Activated CD4-positive, alpha-beta T cell treated with anti-CD3 and anti-CD28 coated beads for 1 hour (primary cell): ENCODE data around the gene DNER.
"Not testable (repeated sequence)": the region's sequence is repeated elsewhere in the genome, so short reads cannot be mapped to it uniquely, and the experiment has no call there.

Experiments
- DNase-seq: peaks from one replicate; pipeline ENCODE4 v3.0.0-alpha.2; 2020

Gene DNER

DNA sequence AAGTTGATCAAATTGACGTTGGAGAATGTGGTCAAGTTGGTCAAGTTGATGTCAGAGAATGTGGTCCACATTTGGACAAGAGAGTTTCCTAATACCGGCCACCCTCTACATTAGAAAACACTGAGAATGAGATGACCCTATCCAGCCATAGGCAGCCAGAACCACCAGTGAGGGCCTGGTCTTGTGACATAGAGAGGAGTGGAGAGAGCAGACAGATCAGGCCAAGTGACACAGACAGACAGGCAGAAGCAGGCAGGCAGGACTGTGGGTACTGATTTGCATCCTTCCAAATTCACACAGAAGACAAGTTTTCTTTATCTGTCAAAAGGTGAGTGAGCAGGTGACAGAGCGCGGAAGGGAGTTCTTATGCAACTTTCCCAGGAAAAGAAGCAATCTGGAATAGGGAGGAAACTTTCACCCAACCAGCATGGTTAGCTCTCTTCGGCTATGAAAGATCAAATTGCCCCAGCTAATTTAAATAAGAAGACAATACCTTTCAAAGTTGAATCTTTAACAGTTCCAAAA is 334.2 kb downstream of the DNER start:
- no peak for DNase-seq

GRCh38 chr2:229378386-229378785 is 336.0 kb downstream of the DNER start:
- no peak for DNase-seq

GRCh38 chr2:229376866-229377265 is 337.5 kb downstream of the DNER start:
- DNase-seq: no peak

GRCh38 chr2:229375251-229375650 is 339.1 kb downstream of the DNER start:
- DNase-seq: no peak

- not testable (repeated sequence) for DNase-seq
These were observed 341.0 kb downstream of the DNER start for GRCh38 chr2:229373311-229373710.

DNA sequence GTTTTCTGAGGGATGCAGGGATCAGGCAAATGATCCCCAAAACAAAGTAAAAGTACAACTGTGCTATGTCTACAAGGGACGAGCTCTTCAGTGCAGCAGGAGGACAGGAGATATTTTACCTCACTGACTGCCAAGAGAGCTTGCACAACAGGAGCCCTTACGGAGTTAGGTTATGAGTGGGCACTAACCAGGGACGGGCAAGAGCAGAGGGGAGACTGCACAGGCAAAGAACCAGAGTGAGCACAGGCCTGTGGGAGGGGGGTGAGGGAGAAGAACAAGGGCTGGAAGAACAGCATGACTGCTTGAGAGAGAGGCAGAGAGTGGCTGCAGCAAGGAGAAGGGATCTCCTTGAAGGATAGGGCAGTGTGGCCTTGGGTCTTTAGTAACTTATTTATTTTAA is 342.1 kb downstream of the DNER start:
- no peak for DNase-seq

DNA sequence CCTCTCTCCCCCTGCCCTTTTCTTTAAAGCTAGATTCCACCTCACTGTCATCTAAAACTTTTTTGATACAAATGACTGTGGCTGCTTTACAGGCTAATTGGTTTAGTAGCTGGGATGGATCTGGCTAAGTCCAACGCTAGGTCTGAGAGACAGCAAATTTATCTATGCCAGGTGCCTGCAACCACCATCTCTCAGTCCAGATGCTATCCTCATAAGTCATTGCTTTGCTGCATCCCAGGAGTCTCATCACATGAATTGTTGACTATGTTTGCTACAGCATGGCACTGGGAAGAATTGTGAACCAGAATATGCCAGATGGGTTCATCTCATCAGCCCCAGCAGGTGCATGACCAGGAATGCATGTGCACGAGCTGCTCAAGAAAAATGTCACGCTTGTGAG is 343.3 kb downstream of the DNER start:
- DNase-seq: no peak

- DNase-seq: no peak
These were observed 343.8 kb downstream of the DNER start for GRCh38 chr2:229370509-229370908.

DNA sequence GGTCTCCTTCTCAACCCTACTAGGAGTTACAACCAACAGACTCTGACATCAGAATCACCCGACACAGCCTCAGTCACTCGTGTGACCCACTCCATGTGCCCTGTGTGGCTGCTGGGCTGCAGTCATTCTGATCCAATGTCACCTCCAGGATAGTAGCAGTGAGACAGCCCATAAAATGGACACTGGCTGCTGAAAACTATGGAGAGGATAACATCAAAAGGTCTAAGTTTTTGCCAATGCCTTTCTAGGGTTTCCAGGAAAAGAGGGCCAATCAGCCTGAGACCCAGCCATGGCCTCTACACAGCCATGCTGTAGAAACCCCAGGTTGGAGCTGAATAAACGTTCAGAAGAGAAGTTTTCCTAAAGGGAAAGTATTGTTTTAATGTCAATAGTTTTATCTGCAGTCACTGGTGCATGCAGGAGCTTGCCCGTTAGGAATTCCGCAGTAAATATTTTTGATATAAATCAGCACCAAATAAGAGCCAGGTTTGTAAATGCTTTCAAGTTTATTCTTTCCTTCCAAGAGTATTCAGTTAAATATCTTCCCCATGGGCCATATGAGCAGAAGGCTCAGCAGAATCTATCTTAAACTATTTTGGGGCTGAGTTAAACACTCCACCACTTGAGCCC is 351.1 kb downstream of the DNER start:
- no peak for DNase-seq

GRCh38 chr2:229350883-229351282 is 363.5 kb downstream of the DNER start:
- DNase-seq: no peak

DNA sequence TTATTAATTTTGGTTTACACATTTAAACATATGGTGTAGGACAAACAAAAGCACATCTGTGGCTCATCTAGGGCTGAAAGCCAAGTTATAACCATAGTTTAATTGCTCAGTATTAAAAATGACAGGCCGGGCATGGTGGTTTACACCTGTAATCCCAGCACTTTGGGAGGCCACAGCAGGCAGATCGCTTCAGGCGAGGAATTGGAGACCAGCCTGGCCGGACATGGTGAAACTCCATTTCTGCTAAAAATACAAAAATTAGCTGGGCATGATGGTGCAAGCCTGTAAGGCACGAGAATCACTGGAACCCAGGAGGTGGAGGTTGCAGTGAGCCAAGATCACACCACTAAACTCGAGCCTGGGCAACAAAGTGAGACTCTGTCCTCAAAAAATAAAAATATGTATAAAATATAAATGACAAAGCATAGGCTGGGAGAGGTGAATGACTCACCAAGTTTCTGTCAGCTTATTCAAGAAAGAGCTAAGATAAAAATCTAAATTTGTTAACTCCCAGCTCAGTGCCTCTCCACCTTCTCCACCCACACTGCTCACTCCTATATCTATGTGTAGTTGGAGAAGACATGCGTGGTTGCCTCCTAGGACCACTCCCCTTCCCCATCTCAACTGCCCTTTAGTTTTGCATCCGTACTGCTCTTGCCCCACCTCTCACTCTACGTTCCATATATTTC is 364.1 kb downstream of the DNER start:
- DNase-seq: no peak

GRCh38 chr2:229348128-229348527 is 366.2 kb downstream of the DNER start:
- DNase-seq: no peak

DNA sequence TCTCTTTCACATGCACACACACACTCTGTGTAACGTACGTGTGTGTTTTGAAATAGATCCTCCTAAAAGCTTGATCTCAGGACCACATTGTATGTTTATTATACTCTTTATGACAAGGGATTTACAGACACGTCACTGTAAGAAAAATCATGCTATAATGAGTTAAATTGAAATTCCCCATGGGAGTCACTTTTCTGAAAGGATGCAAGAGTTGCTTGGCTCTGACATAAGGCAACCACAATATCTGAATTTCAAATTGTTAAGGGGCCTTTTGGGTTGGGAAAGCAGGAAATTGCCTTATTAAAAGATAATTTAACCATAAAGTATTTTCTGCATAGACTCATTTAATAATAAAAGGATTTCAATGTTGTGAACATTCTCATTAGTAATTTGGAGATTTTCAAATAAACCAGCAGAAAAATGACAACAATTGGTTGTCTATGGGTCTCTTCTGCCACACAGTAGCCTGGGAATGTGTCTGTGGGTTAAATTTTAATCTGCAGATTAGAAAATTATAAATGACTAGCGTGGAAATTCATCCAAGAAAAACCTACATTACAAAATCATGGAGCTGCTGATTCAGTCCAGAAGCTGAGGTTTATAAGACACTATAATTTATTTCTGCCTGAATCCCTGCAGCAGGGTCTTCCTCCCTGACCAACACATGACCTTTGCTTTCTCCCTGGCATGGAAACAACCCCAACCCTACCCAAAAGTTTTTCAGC is 367.4 kb downstream of the DNER start:
- DNase-seq: no peak

DNA sequence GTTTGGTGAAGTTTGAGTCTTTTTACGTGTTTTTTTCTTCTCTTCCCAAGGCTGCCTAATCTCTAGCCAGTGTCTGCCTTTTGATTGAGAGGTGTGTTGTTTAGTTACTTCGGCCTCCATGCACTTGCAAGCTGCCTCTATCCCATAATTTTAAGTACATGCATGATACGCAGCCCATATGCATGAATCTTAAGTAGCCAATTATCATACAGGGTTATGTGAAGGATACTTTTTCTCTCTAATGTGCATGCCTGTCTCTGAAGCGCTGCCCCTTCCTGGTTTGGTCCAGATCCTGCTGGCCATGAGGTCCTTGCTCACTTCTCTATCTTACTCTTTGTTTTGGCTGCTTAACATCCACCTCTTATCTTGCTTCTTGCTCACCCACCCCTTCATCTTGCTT is 369.4 kb downstream of the DNER start:
- no peak for DNase-seq

DNA sequence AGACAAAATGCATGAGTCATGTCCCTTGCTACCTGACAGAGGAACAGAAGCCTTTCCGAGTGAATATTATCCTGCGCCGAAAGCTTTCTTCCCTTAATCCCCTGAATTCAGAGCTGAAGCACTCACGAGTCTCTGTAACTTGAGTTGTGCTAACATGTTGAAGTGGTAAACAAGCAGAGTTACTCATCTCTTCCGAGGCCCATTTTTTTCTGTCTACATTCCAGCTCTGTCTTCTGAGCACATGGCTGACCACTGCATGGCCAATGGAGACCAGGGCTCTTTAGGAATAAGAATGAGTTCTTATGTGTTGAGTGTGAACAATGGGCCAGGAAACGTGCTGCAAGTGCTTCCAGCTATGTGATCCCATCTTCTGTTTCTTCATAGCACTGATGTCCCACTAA is 370.2 kb downstream of the DNER start:
- no peak for DNase-seq

GRCh38 chr2:229343661-229344060 is 370.7 kb downstream of the DNER start:
- no peak for DNase-seq

DNA sequence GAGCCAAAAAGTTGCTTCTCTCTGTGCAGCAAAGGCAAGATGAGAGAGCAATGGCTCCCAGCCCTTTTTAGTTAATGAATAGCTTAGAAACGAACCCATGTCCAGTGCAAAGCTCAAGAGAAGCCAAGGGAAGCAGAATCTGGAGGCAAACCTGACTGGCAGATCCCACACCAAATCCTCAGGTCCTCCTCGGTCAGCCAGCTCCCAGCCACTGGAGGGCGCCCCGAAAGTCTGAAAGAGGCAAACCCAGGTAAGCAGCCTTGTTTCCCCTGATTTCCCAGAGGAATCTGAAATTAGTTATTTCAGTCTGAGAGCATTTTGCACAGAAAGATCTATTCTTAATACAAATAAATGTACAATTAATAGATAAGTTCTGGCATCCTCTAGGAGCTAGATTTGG is 372.0 kb downstream of the DNER start:
- no peak for DNase-seq

DNA sequence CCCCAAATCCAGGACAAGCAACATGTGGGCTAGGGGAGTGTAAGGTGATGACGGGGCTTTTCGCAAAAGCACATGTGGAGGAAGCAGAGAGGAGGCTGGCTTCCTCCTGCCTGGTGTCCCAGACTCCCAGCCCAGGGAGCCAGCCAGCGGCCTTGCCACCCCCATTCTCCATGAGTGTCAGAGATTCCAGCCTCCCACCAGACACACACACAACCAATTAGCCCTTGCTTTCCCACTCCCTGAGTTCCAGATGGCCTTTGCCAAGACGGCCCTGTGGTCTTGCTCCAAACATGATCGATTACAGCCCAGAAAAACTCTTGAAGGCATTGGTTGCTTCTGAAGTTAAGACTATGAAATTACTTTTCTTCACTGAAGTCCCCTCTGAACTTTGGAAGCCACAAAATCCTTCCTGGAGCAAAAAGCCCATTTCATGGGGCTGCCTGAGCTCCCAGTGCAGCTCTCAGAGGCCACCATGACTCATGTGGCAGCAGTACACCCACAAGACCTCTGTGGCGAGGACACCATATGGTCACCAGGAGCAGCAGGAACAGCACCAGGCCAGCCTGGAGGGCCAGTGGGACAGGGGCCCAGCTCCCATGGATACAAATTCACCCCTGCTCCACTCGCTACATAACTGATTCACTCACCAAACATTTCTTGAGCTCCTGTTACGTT is 374.1 kb downstream of the DNER start:
- DNase-seq: no peak

DNA sequence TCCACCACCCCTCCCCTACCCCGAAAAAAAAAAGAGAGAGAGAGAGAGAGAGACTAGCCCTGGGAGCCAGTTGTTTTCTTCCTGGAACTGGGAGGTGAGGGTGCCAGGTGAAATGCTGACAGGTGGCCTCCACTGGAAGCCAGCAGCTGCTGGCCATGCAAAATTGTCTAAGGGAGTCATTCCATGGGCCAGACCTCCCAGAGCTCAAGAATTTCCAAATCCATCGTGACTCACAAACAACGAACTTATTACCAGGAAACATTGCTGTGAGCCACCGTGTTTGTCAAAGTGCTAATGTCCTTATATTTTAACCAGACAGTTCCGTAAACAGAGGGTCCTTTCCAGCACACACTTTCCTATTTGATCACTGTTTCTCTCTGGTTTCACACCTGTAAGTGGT is 374.7 kb downstream of the DNER start:
- DNase-seq: no peak

- not testable (repeated sequence) for DNase-seq
These were observed 375.2 kb downstream of the DNER start for GRCh38 chr2:229339171-229339570.

DNA sequence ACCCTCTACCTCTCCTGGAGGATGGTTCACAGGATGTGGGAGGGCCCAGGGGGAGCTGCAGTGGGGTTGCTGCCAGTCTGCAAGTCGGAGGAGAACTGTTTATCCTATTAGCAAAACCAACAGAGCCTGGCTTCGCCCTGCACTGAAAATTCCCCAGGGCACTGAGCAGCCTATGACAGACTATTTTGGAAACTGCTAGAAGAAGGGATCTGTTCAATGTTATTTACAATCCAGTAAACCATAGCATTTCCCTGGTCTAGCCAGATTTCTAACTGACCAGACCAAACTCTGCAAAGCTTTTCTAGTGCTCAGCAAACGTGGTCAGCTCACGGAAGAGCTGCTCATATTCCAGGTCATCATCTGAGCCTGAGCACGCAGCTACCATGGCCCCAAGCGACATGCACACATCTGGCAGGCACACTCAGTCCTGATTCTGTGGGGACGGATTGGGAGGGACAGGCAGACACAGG is 378.4 kb downstream of the DNER start:
- DNase-seq: no peak

- DNase-seq: no peak
These were observed 379.0 kb downstream of the DNER start for GRCh38 chr2:229335330-229335729.

GRCh38 chr2:229330952-229331351 is 383.4 kb downstream of the DNER start:
- no peak for DNase-seq
